Upper lobe of left lung (tissue), 6 donors: ENCODE data around the gene GDE1. TPM values are rescaled to one million over a fixed set of nuclear protein-coding genes. Genes with fewer than 3 reads are reported as not detected.

Experiments
- ATAC-seq, 2 donors: fragments of 200-7000 bp; cut with Tn5 transposase; one replicate each; pipeline ENCODE4 v1.9.1; 2022; ENCODE audit warnings: mild to moderate bottlenecking in 2 of 2, moderate library complexity in 2 of 2; ENCODE audit not compliant: low FRiP score in 2 of 2
- DNase-seq, 2 donors: peaks; one replicate each; pipeline ENCODE4 v3.0.0-alpha.2; 2019 to 2020
- H3K27ac ChIP-seq, 4 donors: fragments of 200-600 bp; sonication (generic); one replicate each; pipeline ENCODE4 v1.5.1; 2016 to 2019
- H3K27me3 ChIP-seq, 4 donors: fragments of 200-600 bp; sonication (generic); one replicate each; pipeline ENCODE4 v1.5.1; 2017 to 2019
- H3K36me3 ChIP-seq, 4 donors: fragments of 200-600 bp; sonication (generic); one replicate each; pipeline ENCODE4 v1.5.1; 2016 to 2019
- H3K4me1 ChIP-seq, 4 donors: fragments of 200-600 bp; sonication (generic); one replicate each; pipeline ENCODE4 v1.5.1; 2018 to 2019
- H3K4me3 ChIP-seq, 4 donors: fragments of 200-600 bp; sonication (generic); one replicate each; pipeline ENCODE4 v1.5.1; 2017 to 2019; ENCODE audit warnings: mild to moderate bottlenecking in 2 of 4, moderate library complexity in 1 of 4
- H3K9me3 ChIP-seq, 4 donors: fragments of 200-600 bp; sonication (generic); one replicate each; pipeline ENCODE4 v1.5.1; 2018 to 2019
- CTCF ChIP-seq, 6 experiments: fragments of 450-650 bp in 4 of 6; fragments of 200-600 bp in 2 of 6; sonication (generic) in 2 of 6; IDR thresholded peaks; one replicate each; pipeline ENCODE4 v1.5.1; 2016 to 2019; ENCODE audit warnings: antibody characterized with exemption in 6 of 6
- EP300 ChIP-seq, 4 donors: sonication (generic); formaldehyde crosslinking; IDR thresholded peaks; one replicate each; pipeline ENCODE4 v1.5.1; 2017; ENCODE audit warnings: antibody characterized with exemption in 4 of 4, control low read depth in 2 of 4
- POLR2A ChIP-seq, 4 donors: fragments of 450-650 bp; IDR thresholded peaks; one replicate each; pipeline ENCODE4 v1.5.1; 2016 to 2017; ENCODE audit warnings: antibody characterized with exemption in 4 of 4, mild to moderate bottlenecking in 2 of 4
- POLR2AphosphoS5 ChIP-seq, 2 donors: sonication (generic); formaldehyde crosslinking; IDR thresholded peaks; one replicate each; pipeline ENCODE4 v1.5.1; 2017; ENCODE audit warnings: antibody characterized with exemption in 2 of 2
- WGBS, 2 donors: methylation state at CpG; one replicate each; pipeline ENCODE4 v1.1.5; 2017 to 2018; 5-methylcytosine and 5-hydroxymethylcytosine counted together
- total RNA-seq, 6 donors: library from RNA; depleted of rRNA in 4 of 6; stranded (reverse); fragments of >200 nt in 4 of 6; gene quantifications; one replicate each; pipeline versions ENCODE4 v1.1.0 to v1.2.1, GENCODE V29; 2016 to 2021
- donor health status: DM: no; HTN: no; CAD: no; lungs with moderate emphysema.
- donor health status: DM: no; HTN: yes; CAD: no; lungs with severe emphysema.

Gene GDE1
- 10 to 100 TPM; 33.5 to 93.6 (median 88.2) TPM for total RNA-seq

- peaks cover 41 to 74% (median 57%) of the 10 kb centered on the region in 4 donors for H3K4me1 ChIP-seq
- TF ChIP-seq EP300 (IDR thresholded peaks at IDR 0.05) (no peak), POLR2A (IDR thresholded peaks at IDR 0.05) (peak in 3 of 4 donors; percentile 75 to 93 (median 84)), POLR2AphosphoS5 (IDR thresholded peaks at IDR 0.05) (peak; percentile 83 to 95), CTCF (IDR thresholded peaks at IDR 0.05) (peak in 3 of 6 experiments; percentile 5 to 32 (median 19))
- WGBS, 2 donors, result 0% methylated on average over 21 to 44 of the region's 62 CpGs
- DNase-seq (peak; percentile 98 to 99), ATAC-seq (peak; percentile 90 to 94)
- H3K27ac ChIP-seq, result peak within 1 kb of the TSS; percentile 90 to 97 (median 96)
- H3K9me3 ChIP-seq, result no peaks in the 10 kb centered on the region
- no peaks in the 10 kb centered on the region for H3K27me3 ChIP-seq
- peaks cover 0 to 3% (median 1%) of the 10 kb centered on the region in 4 donors for H3K36me3 ChIP-seq
- H3K4me3 ChIP-seq, result peak within 1 kb of the TSS; percentile 73 to 98 (median 84)
Measured at GRCh38 chr16:19521471-19522396, at the start of gene GDE1. GDE1 (minus strand) TSS chr16:19522098; CDS start chr16:19521964, 134 bp downstream.

- ATAC-seq, result no peak
- Histone ChIP-seq H3K27me3 (no peaks in the 10 kb centered on the region), H3K4me1 (no peaks in the 10 kb centered on the region), H3K36me3 (peaks cover 11 to 76% (median 47%) of the 10 kb centered on the region in 4 donors), H3K9me3 (no peaks in the 10 kb centered on the region), H3K4me3 (no peak overlapping the region), H3K27ac (no peak overlapping the region)
- DNase-seq, result no peak
- TF ChIP-seq EP300 (IDR thresholded peaks at IDR 0.05) (no peak), CTCF (IDR thresholded peaks at IDR 0.05) (no peak), POLR2A (IDR thresholded peaks at IDR 0.05) (no peak), POLR2AphosphoS5 (IDR thresholded peaks at IDR 0.05) (no peak)
- WGBS, 2 donors, result 94% methylated on average over 8 of the region's 8 CpGs
Measured at GRCh38 chr16:19567560-19567959, 45.7 kb upstream of the GDE1 start.

GRCh38 chr16:19566362-19566761, 44.5 kb upstream of the GDE1 start:
- Histone ChIP-seq H3K27ac (no peak overlapping the region), H3K9me3 (no peaks in the 10 kb centered on the region), H3K4me1 (no peaks in the 10 kb centered on the region), H3K36me3 (peaks cover 11 to 66% (median 41%) of the 10 kb centered on the region in 4 donors), H3K27me3 (no peaks in the 10 kb centered on the region), H3K4me3 (no peak overlapping the region)
- TF ChIP-seq EP300 (IDR thresholded peaks at IDR 0.05) (no peak), CTCF (IDR thresholded peaks at IDR 0.05) (no peak), POLR2A (IDR thresholded peaks at IDR 0.05) (no peak), POLR2AphosphoS5 (IDR thresholded peaks at IDR 0.05) (no peak)
- DNase-seq, result no peak
- 93 to 94% methylated on average over 3 of the region's 3 CpGs for WGBS, 2 donors
- ATAC-seq, result no peak

GRCh38 chr16:19563377-19563776, 41.5 kb upstream of the GDE1 start:
- ATAC-seq, result no peak
- Histone ChIP-seq H3K27me3 (no peaks in the 10 kb centered on the region), H3K9me3 (no peaks in the 10 kb centered on the region), H3K4me3 (no peak overlapping the region), H3K4me1 (peaks cover 0 to 8% (median 0%) of the 10 kb centered on the region in 4 donors), H3K36me3 (peaks cover 7 to 36% (median 18%) of the 10 kb centered on the region in 4 donors), H3K27ac (no peak overlapping the region)
- WGBS, 2 donors, result 98 to 100% methylated on average over 4 of the region's 4 CpGs
- TF ChIP-seq POLR2AphosphoS5 (IDR thresholded peaks at IDR 0.05) (no peak), CTCF (IDR thresholded peaks at IDR 0.05) (no peak), EP300 (IDR thresholded peaks at IDR 0.05) (no peak), POLR2A (IDR thresholded peaks at IDR 0.05) (no peak)
- DNase-seq, result no peak
